ENCODE measurements around the gene ERAL1. TPM values are rescaled to one million over a fixed set of nuclear protein-coding genes. Genes with fewer than 3 reads are reported as not detected.

Gene ERAL1
- polyA plus RNA-seq, 3 donors = 27.7 to 34.5 (median 33.8) TPM

- Histone ChIP-seq H3K4me3 (replicated peaks in 1 of 3; ENCODE audit: low read depth in 2 of 3, low read length in 3 of 3) (no peak overlapping the region), H3K9ac (ENCODE audit: insufficient read depth, low read length, poor library complexity, severe bottlenecking) (no peak overlapping the region)
Measured at GRCh38 chr17:28856028-28856574, 1.3 kb downstream of the ERAL1 start.

GRCh38 chr17:28857905-28858800 is 3.3 kb downstream of the ERAL1 start:
- no peak overlapping the region for H3K4me3 Mint-ChIP-seq
- Histone ChIP-seq H3K4me3 (replicated peaks in 1 of 3; ENCODE audit: low read depth in 2 of 3, low read length in 3 of 3) (no peak overlapping the region), H3K9ac (ENCODE audit: insufficient read depth, low read length, poor library complexity, severe bottlenecking) (no peak overlapping the region), H3K4me1 (ENCODE audit: control insufficient read depth in 1 of 2, insufficient read depth in 2 of 2, low read length in 2 of 2) (peaks cover 12 to 17% of the 10 kb centered on the region in 2 donors), H3K36me3 (replicated peaks in 1 of 2; ENCODE audit: control insufficient read depth in 1 of 2, insufficient read depth in 2 of 2, low read length in 2 of 2) (peaks cover 34 to 46% of the 10 kb centered on the region in 2 donors), H3K27ac (ENCODE audit: low read depth in 1 of 2, low read length in 2 of 2) (no peak overlapping the region), H2AFZ (ENCODE audit: insufficient read depth, low read depth, low read length, poor library complexity, severe bottlenecking) (no peak overlapping the region), H3K4me2 (replicated peaks; ENCODE audit: extremely low read depth, low read length, poor library complexity, severe bottlenecking) (no peak overlapping the region), H3K27me3 (ENCODE audit: control insufficient read depth in 2 of 2, insufficient read depth in 2 of 2, low read length in 2 of 2) (no peaks in the 10 kb centered on the region), H3K79me2 (ENCODE audit: insufficient read depth, low read length) (peaks cover 14% of the 10 kb centered on the region), H3K9me3 (replicated peaks in 1 of 2; ENCODE audit: control insufficient read depth in 1 of 2, insufficient read depth in 1 of 2, low read length in 2 of 2) (no peaks in the 10 kb centered on the region), H4K20me1 (ENCODE audit: insufficient read depth, low read length) (no peaks in the 10 kb centered on the region)
- H3K27me3 Mint-ChIP-seq (ENCODE audit: low read depth in 3 of 3) = no peaks in the 10 kb centered on the region
- no peak for DNase-seq
- WGBS (ENCODE audit: insufficient coverage) = no CpG with 5 or more reads among the region's 3 CpGs
- TF ChIP-seq, protein P1, sequence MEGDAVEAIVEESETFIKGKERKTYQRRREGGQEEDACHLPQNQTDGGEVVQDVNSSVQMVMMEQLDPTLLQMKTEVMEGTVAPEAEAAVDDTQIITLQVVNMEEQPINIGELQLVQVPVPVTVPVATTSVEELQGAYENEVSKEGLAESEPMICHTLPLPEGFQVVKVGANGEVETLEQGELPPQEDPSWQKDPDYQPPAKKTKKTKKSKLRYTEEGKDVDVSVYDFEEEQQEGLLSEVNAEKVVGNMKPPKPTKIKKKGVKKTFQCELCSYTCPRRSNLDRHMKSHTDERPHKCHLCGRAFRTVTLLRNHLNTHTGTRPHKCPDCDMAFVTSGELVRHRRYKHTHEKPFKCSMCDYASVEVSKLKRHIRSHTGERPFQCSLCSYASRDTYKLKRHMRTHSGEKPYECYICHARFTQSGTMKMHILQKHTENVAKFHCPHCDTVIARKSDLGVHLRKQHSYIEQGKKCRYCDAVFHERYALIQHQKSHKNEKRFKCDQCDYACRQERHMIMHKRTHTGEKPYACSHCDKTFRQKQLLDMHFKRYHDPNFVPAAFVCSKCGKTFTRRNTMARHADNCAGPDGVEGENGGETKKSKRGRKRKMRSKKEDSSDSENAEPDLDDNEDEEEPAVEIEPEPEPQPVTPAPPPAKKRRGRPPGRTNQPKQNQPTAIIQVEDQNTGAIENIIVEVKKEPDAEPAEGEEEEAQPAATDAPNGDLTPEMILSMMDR (IDR thresholded peaks at IDR 0.05) = no peak
- intact Hi-C loops (cut with micrococcal nuclease) = loop anchor here in 1 of 2 donors (10.0 kb wide), 1 partner anchor 93 kb away; no protein-coding TSS in a partner anchor
- H3K27ac Mint-ChIP-seq = no peak overlapping the region
- peaks cover 13% of the 10 kb centered on the region for H3K4me1 Mint-ChIP-seq
- H3K36me3 Mint-ChIP-seq = peaks cover 35 to 54% of the 10 kb centered on the region in 2 donors
- H3K9me3 Mint-ChIP-seq = no peaks in the 10 kb centered on the region

More at GRCh38 chr17:28856028-28856574, 1.3 kb downstream of the ERAL1 start:
- no peak overlapping the region for H3K4me3 Mint-ChIP-seq
- H3K79me2 ChIP-seq (ENCODE audit: insufficient read depth, low read length) = peaks cover 14% of the 10 kb centered on the region
- H3K9me3 Mint-ChIP-seq = no peaks in the 10 kb centered on the region
- peaks cover 0 to 4% (median 0%) of the 10 kb centered on the region in 3 donors for H3K27me3 Mint-ChIP-seq (ENCODE audit: low read depth in 3 of 3)
- H3K27me3 ChIP-seq (ENCODE audit: control insufficient read depth in 2 of 2, insufficient read depth in 2 of 2, low read length in 2 of 2) = no peaks in the 10 kb centered on the region
- TF ChIP-seq, protein P1 (IDR thresholded peaks at IDR 0.05) = no peak
- H4K20me1 ChIP-seq (ENCODE audit: insufficient read depth, low read length) = no peaks in the 10 kb centered on the region
- H3K27ac ChIP-seq (ENCODE audit: low read depth in 1 of 2, low read length in 2 of 2) = no peak overlapping the region
- H3K4me1 ChIP-seq (ENCODE audit: control insufficient read depth in 1 of 2, insufficient read depth in 2 of 2, low read length in 2 of 2) = peaks cover 12 to 17% of the 10 kb centered on the region in 2 donors
- H3K4me2 ChIP-seq (replicated peaks; ENCODE audit: extremely low read depth, low read length, poor library complexity, severe bottlenecking) = no peak overlapping the region
- peaks cover 35 to 47% of the 10 kb centered on the region in 2 donors for H3K36me3 Mint-ChIP-seq
- no peak overlapping the region for H3K27ac Mint-ChIP-seq
- H2AFZ ChIP-seq (ENCODE audit: insufficient read depth, low read depth, low read length, poor library complexity, severe bottlenecking) = no peak overlapping the region
- H3K36me3 ChIP-seq (replicated peaks in 1 of 2; ENCODE audit: control insufficient read depth in 1 of 2, insufficient read depth in 2 of 2, low read length in 2 of 2) = peaks cover 32 to 41% of the 10 kb centered on the region in 2 donors
- no CpG with 5 or more reads among the region's 5 CpGs for WGBS (ENCODE audit: insufficient coverage)
- H3K4me1 Mint-ChIP-seq = peaks cover 13% of the 10 kb centered on the region
- H3K9me3 ChIP-seq (replicated peaks in 1 of 2; ENCODE audit: control insufficient read depth in 1 of 2, insufficient read depth in 1 of 2, low read length in 2 of 2) = no peaks in the 10 kb centered on the region
- intact Hi-C loops (cut with micrococcal nuclease) = loop anchor here in 1 of 2 donors (10.0 kb wide), 1 partner anchor 91 kb away; no protein-coding TSS in a partner anchor
- DNase-seq = no peak
